Bladder microvascular endothelial cell (primary cell): ENCODE measurements around the gene VOPP1. TPM values are rescaled to one million over a fixed set of nuclear protein-coding genes. Genes with fewer than 3 reads are reported as not detected.

ENCODE experiments used
- total RNA-seq: library from RNA; depleted of rRNA; stranded (reverse); fragments of >200 nt; gene quantifications from 2 replicates; pipeline ENCODE4 v1.2.3, GENCODE V29; 2014

VOPP1 gene
- total RNA-seq: 123 and 156 TPM in 2 replicates

GRCh38 chr7:55572378-55573233, at the start of gene VOPP1:
VOPP1 (minus strand) TSS chr7:55572502; CDS start chr7:55572324, 178 bp downstream.

Other genes starting within 250 kb of the VOPP1 start
- 11.8 and 19.8 TPM in 2 replicates for gene LANCL2, start 207.2 kb downstream of the VOPP1 start, total RNA-seq